Activated naive CD8-positive, alpha-beta T cell treated with anti-CD3 and anti-CD28 coated beads, Interleukin-2, amount 10 ng/mL, durations not matched to agents 7 days and 5 days (primary cell): ENCODE data around the gene PGM3. TPM values are rescaled to one million over a fixed set of nuclear protein-coding genes. Genes with fewer than 3 reads are reported as not detected.

Experiments used
- ATAC-seq: fragments of 150-1000 bp; cut with Tn5 transposase; one replicate; pipeline ENCODE4 v1.10.0; 2021; ENCODE audit warnings: low read depth, moderate library complexity
- POLR2A ChIA-PET: fragments of 350-600 bp; sonication (Branson Sonifier 250); formaldehyde crosslinking; loops from one replicate; lab custom pipeline; 2021; ENCODE audit warnings: antibody characterized with exemption; lab: Charles Lee
- DNase-seq: peaks from one replicate; pipeline ENCODE4 v3.0.0; 2021
- H3K27ac Mint-ChIP-seq: one replicate; pipeline ENCODE4 v1.8.0; 2022; ENCODE audit warnings: mild to moderate bottlenecking, mixed read lengths
- H3K27me3 Mint-ChIP-seq: one replicate; pipeline ENCODE4 v1.8.0; 2022; ENCODE audit warnings: mild to moderate bottlenecking, moderate library complexity, mixed read lengths
- H3K36me3 Mint-ChIP-seq: one replicate; pipeline ENCODE4 v1.8.0; 2021; ENCODE audit warnings: mild to moderate bottlenecking, mixed read lengths
- H3K4me1 Mint-ChIP-seq: one replicate; pipeline ENCODE4 v1.8.0; 2021; ENCODE audit warnings: mixed read lengths
- H3K4me3 Mint-ChIP-seq: one replicate; pipeline ENCODE4 v1.8.0; 2022; ENCODE audit warnings: mild to moderate bottlenecking, moderate library complexity, mixed read lengths
- H3K9me3 Mint-ChIP-seq: one replicate; pipeline ENCODE4 v1.8.0; 2021; ENCODE audit warnings: mixed read lengths
- total RNA-seq, 2 experiments: library from RNA; stranded (reverse); gene quantifications; one replicate each; pipeline ENCODE4 v1.2.3, GENCODE V29; 2021

Gene PGM3
- total RNA-seq, 2 experiments from 2014 or later = 13.0 to 22.4 TPM

- no peaks in the 10 kb centered on the region for H3K27me3 Mint-ChIP-seq
- H3K4me1 Mint-ChIP-seq = no peaks in the 10 kb centered on the region
- no peak overlapping the region for H3K4me3 Mint-ChIP-seq
- peaks cover 19% of the 10 kb centered on the region for H3K36me3 Mint-ChIP-seq
- POLR2A ChIA-PET = no interaction called here
- ATAC-seq (no peak), DNase-seq (no peak)
- H3K9me3 Mint-ChIP-seq = no peaks in the 10 kb centered on the region
- H3K27ac Mint-ChIP-seq = no peak overlapping the region
These were observed 67.6 kb downstream of the PGM3 start for GRCh38 chr6:83125425-83125824.

GRCh38 chr6:83124553-83124952 is 68.5 kb downstream of the PGM3 start:
- H3K27me3 Mint-ChIP-seq = no peaks in the 10 kb centered on the region
- no peaks in the 10 kb centered on the region for H3K9me3 Mint-ChIP-seq
- no peak for ATAC-seq

GRCh38 chr6:83119742-83120300 is 73.2 kb downstream of the PGM3 start:
- H3K4me1 Mint-ChIP-seq = no peaks in the 10 kb centered on the region
- ATAC-seq = no peak
- no peaks in the 10 kb centered on the region for H3K27me3 Mint-ChIP-seq
- H3K36me3 Mint-ChIP-seq = peaks cover 14% of the 10 kb centered on the region
- no peak overlapping the region for H3K27ac Mint-ChIP-seq
- no peak for DNase-seq
- H3K9me3 Mint-ChIP-seq = no peaks in the 10 kb centered on the region
- POLR2A ChIA-PET = no interaction called here
- H3K4me3 Mint-ChIP-seq = no peak overlapping the region

More at GRCh38 chr6:83124553-83124952, 68.5 kb downstream of the PGM3 start:
- no peak for DNase-seq
- Mint-ChIP-seq H3K4me3 (no peak overlapping the region), H3K27ac (no peak overlapping the region), H3K36me3 (peaks cover 18% of the 10 kb centered on the region), H3K4me1 (no peaks in the 10 kb centered on the region)
- POLR2A ChIA-PET = no interaction called here

GRCh38 chr6:83117802-83118201 is 75.3 kb downstream of the PGM3 start:
- H3K27me3 Mint-ChIP-seq = no peaks in the 10 kb centered on the region
- H3K4me1 Mint-ChIP-seq = no peaks in the 10 kb centered on the region
- no peak overlapping the region for H3K4me3 Mint-ChIP-seq
- no peak overlapping the region for H3K27ac Mint-ChIP-seq
- H3K9me3 Mint-ChIP-seq = no peaks in the 10 kb centered on the region
- no peak for DNase-seq
- POLR2A ChIA-PET = no interaction called here
- peaks cover 6% of the 10 kb centered on the region for H3K36me3 Mint-ChIP-seq
- ATAC-seq = no peak

Other genes starting within 250 kb of the PGM3 start
- gene UBE3D, start 127.4 kb downstream of the PGM3 start, total RNA-seq = 1 to 10 TPM; 4.4 to 4.7 TPM
- gene DOP1A, start 125.6 kb downstream of the PGM3 start, total RNA-seq = 10 to 100 TPM; 26.2 to 26.6 TPM
- 1 to 10 TPM; 2.2 TPM for gene RWDD2A, start 92 bp upstream of the PGM3 start, total RNA-seq
- under 1 TPM; 0.50 to 0.88 TPM for gene ME1, start 237.8 kb upstream of the PGM3 start, total RNA-seq